A549 (cell line): ENCODE data around the gene HAPLN2. TPM values are rescaled to one million over a fixed set of nuclear protein-coding genes. Genes with fewer than 3 reads are reported as not detected.

Source experiments
- ATAC-seq, 2 experiments: fragments of 200-7000 bp in 1 of 2; fragments of >200 bp in 1 of 2; cut with Nextera tagmentation in 1 of 2; cut with Tn5 transposase in 1 of 2; 3 replicates each; pipeline versions ENCODE4 v1.8.0 to v1.9.1; 2018 to 2020; ENCODE audit warnings: mild to moderate bottlenecking in 1 of 2, moderate library complexity in 1 of 2
- CTCF ChIA-PET: fragments of 300-600 bp; sonication (Branson Sonifier 250); formaldehyde crosslinking; extraction: SDS; loops from one replicate; lab custom pipeline; 2021; ENCODE audit warnings: antibody characterized with exemption, inconsistent platforms; lab: Yijun Ruan, JAX
- POLR2A ChIA-PET: fragments of 350-600 bp; formaldehyde crosslinking; extraction: SDS; loops from one replicate; lab custom pipeline; 2021; ENCODE audit warnings: antibody characterized with exemption, inconsistent platforms; lab: Yijun Ruan, JAX
- DNase-seq, 2 experiments: peaks; one replicate each; pipeline versions ENCODE4 v3.0.0 to v3.0.0-alpha.2; 2011 to 2016; ENCODE audit warnings: low read depth in 1 of 2, low spot score in 1 of 2
- FAIRE-seq: peaks from 2 replicates; lab custom pipeline; 2011; peaks lifted over from hg19 to GRCh38; lab: Jason Lieb, UNC
- H3K27ac ChIP-seq, 2 experiments: fragments of >200 bp; sonication (Bioruptor Twin); formaldehyde crosslinking; 3 replicates each; pipeline ENCODE4 v1.5.1; 2016 to 2017
- H3K4me1 ChIP-seq: fragments of >200 bp; sonication (Bioruptor Twin); formaldehyde crosslinking; 3 replicates; pipeline ENCODE4 v1.6.1; 2016
- H3K4me2 ChIP-seq: fragments of >200 bp; sonication (Bioruptor Twin); formaldehyde crosslinking; 3 replicates; pipeline ENCODE4 v1.6.1; 2016
- H3K4me3 ChIP-seq: fragments of >200 bp; sonication (Bioruptor Twin); formaldehyde crosslinking; 3 replicates; pipeline ENCODE4 v1.5.1; 2016
- H3K9me3 ChIP-seq: fragments of >200 bp; sonication (Bioruptor Twin); formaldehyde crosslinking; 3 replicates; pipeline ENCODE4 v1.6.1; 2016
- BHLHE40 ChIP-seq: IDR thresholded peaks from 2 replicates; pipeline ENCODE4 v1.6.1; 2012; ENCODE audit warnings: low read depth, low read length, inconsistent platforms
- CHD4 ChIP-seq: fragments of 200-600 bp; sonication (generic); IDR thresholded peaks from 2 replicates; pipeline ENCODE4 v1.6.1; 2016; ENCODE audit warnings: antibody characterized with exemption, mild to moderate bottlenecking, borderline replicate concordance
- ESRRA ChIP-seq: fragments of 150-350 bp; IDR thresholded peaks from 2 replicates; pipeline ENCODE4 v1.6.1; 2014; ENCODE audit warnings: mild to moderate bottlenecking, low read length, borderline replicate concordance
- HOXB5 ChIP-seq: fragments of 250-450 bp; sonication (Bioruptor Pico); IDR thresholded peaks from 2 replicates; pipeline ENCODE4 v1.5.0; 2020; ENCODE audit warnings: mild to moderate bottlenecking, moderate library complexity
- POLR2A ChIP-seq: IDR thresholded peaks from 2 replicates; pipeline ENCODE4 v1.6.1; 2012; ENCODE audit warnings: mild to moderate bottlenecking, low read length
- POLR2AphosphoS2 ChIP-seq: conservative IDR thresholded peaks from 2 replicates; pipeline ENCODE4 v1.6.1; 2012; ENCODE audit warnings: low read length, improper control_type of control experiment, inconsistent platforms
- ZFP36 ChIP-seq: fragments of 450-650 bp; IDR thresholded peaks from 2 replicates; pipeline ENCODE4 v1.6.1; 2014; ENCODE audit warnings: borderline replicate concordance; ENCODE audit not compliant: partially characterized antibody
- WGBS: methylation state at CpG from one replicate; pipeline ENCODE4 v1.1.6; 2017; ENCODE audit errors: missing lambda C conversion rate; 5-methylcytosine and 5-hydroxymethylcytosine counted together
- polyA plus RNA-seq, 4 experiments: library from polyadenylated mRNA; depleted of rRNA in 3 of 4; stranded (reverse); fragments of >200 nt; fragmentation: RNase III in 1 of 4; extraction: RNeasy Plus Mini Kit Qiagen cat#74134 plus additional on column Dnase treatment in 1 of 4; gene quantifications; 2 replicates in 3 of 4; 3 replicates in 1 of 4; pipeline ENCODE4 v1.2.3, GENCODE V29; 2011 to 2017
- TF ChIP-seq, protein P1 (sequence below): fragments of 200-600 bp; sonication (generic); IDR thresholded peaks from 2 replicates; pipeline ENCODE4 v1.6.1; 2016; ENCODE audit warnings: antibody characterized with exemption, mild to moderate bottlenecking, moderate library complexity
- TF ChIP-seq, protein P2 (sequence below): IDR thresholded peaks from 2 replicates; pipeline ENCODE4 v1.6.1; 2012
- TF ChIP-seq, protein P3 (sequence below): fragments of 250-450 bp; sonication (Bioruptor Pico); IDR thresholded peaks from 2 replicates; pipeline ENCODE4 v1.5.0; 2020; ENCODE audit warnings: low read depth, mild to moderate bottlenecking, moderate library complexity
- TF ChIP-seq, protein P4 (sequence below): fragments of 450-650 bp; IDR thresholded peaks from 2 replicates; pipeline ENCODE4 v1.6.1; 2014; ENCODE audit warnings: antibody characterized with exemption

The HAPLN2 gene
- polyA plus RNA-seq, 2 of the 4 experiments (the other 2 are of a cell fraction), result 0.10 to 0.23 TPM

DNA sequence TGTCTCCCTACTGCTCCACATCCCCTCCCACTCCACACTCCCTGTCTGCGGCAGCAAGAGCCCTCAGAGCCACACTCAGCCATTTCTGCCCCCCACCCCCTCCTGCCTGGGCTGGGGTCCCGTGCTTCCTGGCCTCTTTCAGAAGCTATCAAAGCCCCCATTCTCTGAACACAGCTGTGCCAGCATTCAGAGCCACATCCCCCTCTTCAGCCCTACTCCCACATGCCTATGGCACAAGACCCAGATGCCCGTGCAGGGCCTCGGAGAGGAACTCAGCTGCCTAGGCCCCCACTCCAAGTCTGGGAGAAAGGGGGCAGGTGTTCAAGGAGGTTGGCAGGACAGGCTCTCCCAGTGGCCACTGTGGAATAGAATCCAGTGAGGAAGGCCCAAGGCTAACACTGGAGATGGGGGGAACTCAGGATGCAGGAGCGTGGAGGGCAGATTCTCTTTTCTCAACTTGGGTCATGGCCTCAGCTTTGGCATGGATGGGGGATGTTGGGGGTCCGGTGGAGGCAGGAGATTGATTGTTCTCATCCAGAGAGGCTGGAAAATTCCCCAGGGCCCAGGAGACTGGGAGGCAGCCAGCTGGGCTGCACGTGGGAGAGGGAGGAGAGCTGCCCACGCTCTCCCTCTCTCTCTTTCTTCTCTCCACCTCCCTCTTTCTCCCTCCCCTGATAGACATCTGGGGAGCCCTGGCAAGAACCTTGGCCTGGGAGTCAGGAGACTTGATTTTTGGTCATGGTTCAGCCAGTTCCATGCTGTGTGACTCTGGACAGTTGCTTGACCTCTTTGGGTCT is 19.2 kb downstream of the HAPLN2 start:
- Histone ChIP-seq H3K4me3 (no peak overlapping the region), H3K4me1 (no peaks in the 10 kb centered on the region), H3K4me2 (no peak overlapping the region), H3K9me3 (no peaks in the 10 kb centered on the region), H3K27ac (no peak overlapping the region)
- ChIA-PET POLR2A (interaction anchor here (1.1 kb wide), 1 partner anchor 23 kb away, joined by 3 read pairs; no protein-coding TSS in a partner anchor), CTCF (interaction anchor here (1.6 to 17.8 kb wide), 7 partner anchors 11 to 221 kb away, joined by 5 to 323 read pairs (median 8); partner anchors contain the start of genes HAPLN2 and NES)
- ATAC-seq (peak; percentile 31 to 32; a peak in 4 of 6 replicates), FAIRE-seq (no peak), DNase-seq (no peak)
- 74% methylated on average over 6 of the region's 8 CpGs for WGBS
- no peak for TF ChIP-seq ZFP36
- TF ChIP-seq, protein P1, sequence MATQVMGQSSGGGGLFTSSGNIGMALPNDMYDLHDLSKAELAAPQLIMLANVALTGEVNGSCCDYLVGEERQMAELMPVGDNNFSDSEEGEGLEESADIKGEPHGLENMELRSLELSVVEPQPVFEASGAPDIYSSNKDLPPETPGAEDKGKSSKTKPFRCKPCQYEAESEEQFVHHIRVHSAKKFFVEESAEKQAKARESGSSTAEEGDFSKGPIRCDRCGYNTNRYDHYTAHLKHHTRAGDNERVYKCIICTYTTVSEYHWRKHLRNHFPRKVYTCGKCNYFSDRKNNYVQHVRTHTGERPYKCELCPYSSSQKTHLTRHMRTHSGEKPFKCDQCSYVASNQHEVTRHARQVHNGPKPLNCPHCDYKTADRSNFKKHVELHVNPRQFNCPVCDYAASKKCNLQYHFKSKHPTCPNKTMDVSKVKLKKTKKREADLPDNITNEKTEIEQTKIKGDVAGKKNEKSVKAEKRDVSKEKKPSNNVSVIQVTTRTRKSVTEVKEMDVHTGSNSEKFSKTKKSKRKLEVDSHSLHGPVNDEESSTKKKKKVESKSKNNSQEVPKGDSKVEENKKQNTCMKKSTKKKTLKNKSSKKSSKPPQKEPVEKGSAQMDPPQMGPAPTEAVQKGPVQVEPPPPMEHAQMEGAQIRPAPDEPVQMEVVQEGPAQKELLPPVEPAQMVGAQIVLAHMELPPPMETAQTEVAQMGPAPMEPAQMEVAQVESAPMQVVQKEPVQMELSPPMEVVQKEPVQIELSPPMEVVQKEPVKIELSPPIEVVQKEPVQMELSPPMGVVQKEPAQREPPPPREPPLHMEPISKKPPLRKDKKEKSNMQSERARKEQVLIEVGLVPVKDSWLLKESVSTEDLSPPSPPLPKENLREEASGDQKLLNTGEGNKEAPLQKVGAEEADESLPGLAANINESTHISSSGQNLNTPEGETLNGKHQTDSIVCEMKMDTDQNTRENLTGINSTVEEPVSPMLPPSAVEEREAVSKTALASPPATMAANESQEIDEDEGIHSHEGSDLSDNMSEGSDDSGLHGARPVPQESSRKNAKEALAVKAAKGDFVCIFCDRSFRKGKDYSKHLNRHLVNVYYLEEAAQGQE, result 0 out of 2 replicates have a peak, but pooled peaks have one; percentile 4

DNA sequence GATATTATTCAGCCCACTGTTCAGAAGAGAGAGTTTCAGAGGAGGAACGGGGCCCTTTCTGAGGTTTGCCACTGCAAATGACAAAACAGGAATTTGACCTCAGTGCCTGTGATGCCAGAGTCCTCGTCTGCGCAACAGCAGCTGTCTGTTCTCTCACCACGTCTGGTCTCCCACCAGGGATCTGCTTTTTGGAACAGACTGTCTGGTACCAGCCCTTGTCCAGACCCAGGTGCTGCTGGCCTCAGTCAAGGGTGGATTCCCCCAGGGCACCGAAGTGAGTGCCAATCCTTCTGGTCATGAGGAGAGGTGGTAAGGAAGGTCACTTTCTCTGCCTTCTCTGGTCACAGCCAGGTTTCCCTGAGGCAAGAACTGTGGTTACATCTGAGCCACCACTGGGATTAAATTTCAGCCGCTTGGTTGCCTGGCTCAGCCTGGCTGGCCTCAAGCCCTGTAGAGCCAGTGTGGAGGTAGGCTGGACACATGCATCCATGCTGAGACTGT is 20.4 kb downstream of the HAPLN2 start:
- no peak overlapping the region for H3K4me3 ChIP-seq
- CTCF ChIA-PET, result interaction anchor here (0.9 to 17.8 kb wide), 6 partner anchors 10 to 220 kb away, joined by 3 to 323 read pairs (median 6); partner anchors contain the start of gene HAPLN2
- no peaks in the 10 kb centered on the region for H3K4me1 ChIP-seq
- no peaks in the 10 kb centered on the region for H3K9me3 ChIP-seq
- peak; percentile 31 to 43; a peak in 4 of 6 replicates for ATAC-seq
- 69% methylated on average over 6 of the region's 6 CpGs for whole genome bisulfite sequencing
- TF ChIP-seq, protein P2, sequence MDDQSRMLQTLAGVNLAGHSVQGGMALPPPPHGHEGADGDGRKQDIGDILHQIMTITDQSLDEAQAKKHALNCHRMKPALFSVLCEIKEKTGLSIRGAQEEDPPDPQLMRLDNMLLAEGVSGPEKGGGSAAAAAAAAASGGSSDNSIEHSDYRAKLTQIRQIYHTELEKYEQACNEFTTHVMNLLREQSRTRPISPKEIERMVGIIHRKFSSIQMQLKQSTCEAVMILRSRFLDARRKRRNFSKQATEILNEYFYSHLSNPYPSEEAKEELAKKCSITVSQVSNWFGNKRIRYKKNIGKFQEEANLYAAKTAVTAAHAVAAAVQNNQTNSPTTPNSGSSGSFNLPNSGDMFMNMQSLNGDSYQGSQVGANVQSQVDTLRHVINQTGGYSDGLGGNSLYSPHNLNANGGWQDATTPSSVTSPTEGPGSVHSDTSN, result no peak
- no peak for TF ChIP-seq ESRRA
- no peak for TF ChIP-seq BHLHE40
- peak; percentile 68; the same call in 1 of the 2 replicates for TF ChIP-seq POLR2AphosphoS2
- H3K4me2 ChIP-seq, result no peak overlapping the region
- DNase-seq, result no peak
- POLR2A ChIA-PET, result interaction anchor here (1.1 kb wide), 1 partner anchor 22 kb away, joined by 3 read pairs; no protein-coding TSS in a partner anchor
- H3K27ac ChIP-seq, result no peak overlapping the region
- no peak for FAIRE-seq

DNA sequence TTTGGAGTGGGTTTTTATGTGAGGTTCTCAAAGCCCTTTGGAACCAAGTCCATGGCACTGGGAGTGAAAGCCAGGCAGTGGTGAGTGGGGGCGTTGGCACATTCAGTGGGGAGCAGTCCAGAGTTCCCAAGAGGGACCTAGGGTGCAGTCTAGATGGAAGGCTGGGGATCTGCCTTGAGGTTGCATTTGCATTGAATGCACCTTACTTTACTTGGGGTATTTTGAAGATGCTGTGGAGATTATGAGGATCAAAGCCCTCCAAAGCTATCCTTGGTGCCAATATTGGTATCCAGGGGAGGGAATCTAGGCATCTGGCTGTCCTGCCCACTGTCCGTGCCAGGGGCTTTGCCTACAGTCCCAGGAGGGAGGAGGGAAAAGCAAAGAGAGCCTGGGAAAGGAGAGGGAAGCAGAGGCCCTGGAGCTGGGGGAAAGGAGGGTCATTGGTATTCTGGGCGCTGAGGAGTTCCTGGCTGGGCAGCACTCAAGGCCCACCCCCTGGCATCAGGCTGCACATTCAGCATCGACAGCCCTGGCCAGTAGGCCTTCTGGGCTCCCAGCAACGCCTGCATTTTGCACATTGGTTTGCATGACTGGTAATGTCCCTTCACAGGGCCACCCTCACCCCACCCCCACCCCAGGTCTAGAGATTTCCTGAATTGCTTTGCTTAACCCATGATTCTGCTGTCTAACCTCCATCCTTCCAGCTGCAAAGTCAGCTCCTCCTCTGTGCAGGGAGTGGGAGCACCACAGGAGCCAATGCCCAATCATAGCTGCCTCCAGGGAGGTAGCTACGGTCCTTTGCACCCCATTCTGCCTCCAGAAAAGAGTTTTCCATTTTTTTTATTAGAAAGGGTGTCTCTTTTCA is 21.9 kb downstream of the HAPLN2 start:
- ChIA-PET POLR2A (no interaction called here), CTCF (interaction anchor here (1.3 to 17.8 kb wide), 7 partner anchors 8 to 85 kb away, joined by 3 to 323 read pairs (median 6); partner anchors contain the start of genes HAPLN2 and NES)
- no peaks in the 10 kb centered on the region for H3K9me3 ChIP-seq
- no peak overlapping the region for H3K4me3 ChIP-seq
- FAIRE-seq, result no peak
- H3K4me2 ChIP-seq, result no peak overlapping the region
- no peak for ATAC-seq
- 85% methylated on average over 6 of the region's 6 CpGs for WGBS
- TF ChIP-seq, protein P3, sequence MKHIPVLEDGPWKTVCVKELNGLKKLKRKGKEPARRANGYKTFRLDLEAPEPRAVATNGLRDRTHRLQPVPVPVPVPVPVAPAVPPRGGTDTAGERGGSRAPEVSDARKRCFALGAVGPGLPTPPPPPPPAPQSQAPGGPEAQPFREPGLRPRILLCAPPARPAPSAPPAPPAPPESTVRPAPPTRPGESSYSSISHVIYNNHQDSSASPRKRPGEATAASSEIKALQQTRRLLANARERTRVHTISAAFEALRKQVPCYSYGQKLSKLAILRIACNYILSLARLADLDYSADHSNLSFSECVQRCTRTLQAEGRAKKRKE, result no peak
- TF ChIP-seq POLR2A (no peak), ESRRA (no peak), CHD4 (no peak), HOXB5 (CRISPR knock-in tag) (no peak)
- TF ChIP-seq, protein P4, sequence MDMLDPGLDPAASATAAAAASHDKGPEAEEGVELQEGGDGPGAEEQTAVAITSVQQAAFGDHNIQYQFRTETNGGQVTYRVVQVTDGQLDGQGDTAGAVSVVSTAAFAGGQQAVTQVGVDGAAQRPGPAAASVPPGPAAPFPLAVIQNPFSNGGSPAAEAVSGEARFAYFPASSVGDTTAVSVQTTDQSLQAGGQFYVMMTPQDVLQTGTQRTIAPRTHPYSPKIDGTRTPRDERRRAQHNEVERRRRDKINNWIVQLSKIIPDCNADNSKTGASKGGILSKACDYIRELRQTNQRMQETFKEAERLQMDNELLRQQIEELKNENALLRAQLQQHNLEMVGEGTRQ, result no peak
- no peaks in the 10 kb centered on the region for H3K4me1 ChIP-seq
- DNase-seq, result no peak
- no peak overlapping the region for H3K27ac ChIP-seq
